Stomach (tissue), 4 donors: ENCODE data around the gene RHBDL3.

Experiments used
- EP300 ChIP-seq: sonication (generic); formaldehyde crosslinking; IDR thresholded peaks from one replicate; pipeline ENCODE4 v1.6.1; 2017; ENCODE audit warnings: antibody characterized with exemption
- POLR2A ChIP-seq, 4 donors: fragments of 450-650 bp; IDR thresholded peaks; one replicate each; pipeline ENCODE4 v1.6.1; 2016; ENCODE audit warnings: antibody characterized with exemption in 4 of 4, control low read depth in 2 of 4, mild to moderate bottlenecking in 1 of 4, moderate library complexity in 1 of 4
- POLR2AphosphoS5 ChIP-seq, 3 donors: sonication (generic); formaldehyde crosslinking; IDR thresholded peaks; one replicate each; pipeline ENCODE4 v1.6.1; 2016; ENCODE audit warnings: antibody characterized with exemption in 3 of 3
- TF ChIP-seq, protein P1 (sequence below), 7 experiments: fragments of 450-650 bp in 4 of 7; fragments of 200-600 bp in 3 of 7; sonication (generic) in 3 of 7; IDR thresholded peaks; one replicate each; pipeline ENCODE4 v1.5.1; 2016 to 2019; ENCODE audit warnings: antibody characterized with exemption in 7 of 7, control low read depth in 2 of 7, mild to moderate bottlenecking in 1 of 7

DNA sequence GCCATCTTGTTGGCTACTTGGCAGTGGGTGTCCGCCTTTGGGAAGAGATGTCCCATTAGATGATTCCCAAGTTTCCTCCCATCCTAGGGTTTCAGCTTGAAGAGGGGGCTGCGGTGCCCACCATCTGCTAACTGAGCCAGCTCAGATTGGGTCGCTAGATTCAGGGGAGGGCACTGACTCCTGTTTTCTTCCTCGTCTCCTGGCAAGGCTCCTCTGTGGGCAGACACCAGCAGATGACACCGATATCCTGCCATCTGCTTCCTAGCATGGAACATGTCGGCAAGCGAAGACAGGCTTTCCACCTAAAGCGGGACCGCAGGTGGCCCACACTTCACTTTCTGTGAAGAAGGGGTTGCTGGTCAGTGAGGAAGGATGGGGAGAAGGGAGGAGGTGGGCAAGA, 49.0 kb downstream of the RHBDL3 start:
- TF ChIP-seq, protein P1, sequence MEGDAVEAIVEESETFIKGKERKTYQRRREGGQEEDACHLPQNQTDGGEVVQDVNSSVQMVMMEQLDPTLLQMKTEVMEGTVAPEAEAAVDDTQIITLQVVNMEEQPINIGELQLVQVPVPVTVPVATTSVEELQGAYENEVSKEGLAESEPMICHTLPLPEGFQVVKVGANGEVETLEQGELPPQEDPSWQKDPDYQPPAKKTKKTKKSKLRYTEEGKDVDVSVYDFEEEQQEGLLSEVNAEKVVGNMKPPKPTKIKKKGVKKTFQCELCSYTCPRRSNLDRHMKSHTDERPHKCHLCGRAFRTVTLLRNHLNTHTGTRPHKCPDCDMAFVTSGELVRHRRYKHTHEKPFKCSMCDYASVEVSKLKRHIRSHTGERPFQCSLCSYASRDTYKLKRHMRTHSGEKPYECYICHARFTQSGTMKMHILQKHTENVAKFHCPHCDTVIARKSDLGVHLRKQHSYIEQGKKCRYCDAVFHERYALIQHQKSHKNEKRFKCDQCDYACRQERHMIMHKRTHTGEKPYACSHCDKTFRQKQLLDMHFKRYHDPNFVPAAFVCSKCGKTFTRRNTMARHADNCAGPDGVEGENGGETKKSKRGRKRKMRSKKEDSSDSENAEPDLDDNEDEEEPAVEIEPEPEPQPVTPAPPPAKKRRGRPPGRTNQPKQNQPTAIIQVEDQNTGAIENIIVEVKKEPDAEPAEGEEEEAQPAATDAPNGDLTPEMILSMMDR (IDR thresholded peaks at IDR 0.05): no peak
- TF ChIP-seq POLR2A (IDR thresholded peaks at IDR 0.05) (no peak), EP300 (no peak), POLR2AphosphoS5 (IDR thresholded peaks at IDR 0.05) (no peak)
